K562 (cell line): Measurements from ENCODE around the gene LTBP1. TPM values are rescaled to one million over a fixed set of nuclear protein-coding genes. Genes with fewer than 3 reads are reported as not detected.

Experiments
- ATAC-seq: fragments of 200-7000 bp; cut with Tn5 transposase; 3 replicates; pipeline ENCODE4 v1.9.1; 2020; ENCODE audit warnings: moderate library complexity
- BruUV-seq: library from RNA; stranded (reverse); fragments of 400-500 nt; replicated peaks from 2 replicates; lab custom pipeline; 2021; lab: Mats Ljungman, UMichigan
- CTCF ChIA-PET: fragments of 300-600 bp; formaldehyde crosslinking; extraction: SDS; loops from one replicate; lab custom pipeline; 2021; ENCODE audit warnings: low intra/inter-chr PET ratio; lab: Yijun Ruan, JAX
- POLR2A ChIA-PET: fragments of 300-600, 350-650 bp; sonication (Branson Sonifier 250); formaldehyde crosslinking; extraction: SDS; loops from one replicate; lab custom pipeline; 2021; ENCODE audit warnings: antibody characterized with exemption, inconsistent platforms; lab: Yijun Ruan, JAX
- DNase-seq, 4 experiments: peaks; one replicate each; pipeline versions ENCODE4 v3.0.0 to v3.0.0-alpha.2; 2011 to 2018; ENCODE audit warnings: low spot score in 3 of 4, mixed read lengths in 3 of 4; ENCODE audit errors: extremely low read depth in 1 of 4
- FAIRE-seq: peaks from 2 replicates; lab custom pipeline; 2011; peaks lifted over from hg19 to GRCh38; lab: Jason Lieb, UNC
- H2AFZ ChIP-seq: 2 replicates; pipeline ENCODE4 v1.6.0; 2011; ENCODE audit warnings: low read depth, low read length, control low read depth, inconsistent platforms
- H3K27ac ChIP-seq: fragments of 200-600 bp; 3 replicates; pipeline ENCODE4 v1.8.0; 2011; ENCODE audit warnings: low read depth, mild to moderate bottlenecking, control low read depth, inconsistent platforms, low read length, moderate library complexity, mixed read lengths; ENCODE audit errors: extremely low read depth
- H3K27me3 ChIP-seq, 2 experiments: fragments of 300-600 bp in 1 of 2; 2 replicates in 1 of 2; 3 replicates in 1 of 2; pipeline versions ENCODE4 v1.6.0 to v1.8.0; 2011; ENCODE audit warnings: inconsistent platforms in 2 of 2, low read length in 2 of 2, mild to moderate bottlenecking in 1 of 2, mixed read lengths in 1 of 2, moderate library complexity in 1 of 2; ENCODE audit not compliant: control insufficient read depth in 2 of 2, insufficient read depth in 2 of 2
- H3K36me3 ChIP-seq: fragments of 300-600 bp; 3 replicates; pipeline ENCODE4 v1.8.0; 2011; ENCODE audit warnings: mild to moderate bottlenecking, low read length, inconsistent platforms; ENCODE audit not compliant: control insufficient read depth, insufficient read depth
- H3K4me1 ChIP-seq, 2 experiments: fragments of 200-600 bp in 1 of 2; replicated peaks in 1 of 2; 2 replicates in 1 of 2; 3 replicates in 1 of 2; pipeline versions ENCODE4 v1.5.1 to v1.8.0; 2011; ENCODE audit warnings: inconsistent platforms in 2 of 2, low read length in 2 of 2, mild to moderate bottlenecking in 1 of 2, mixed read lengths in 1 of 2, moderate library complexity in 1 of 2; ENCODE audit not compliant: control insufficient read depth in 2 of 2, insufficient read depth in 2 of 2
- H3K4me2 ChIP-seq: 2 replicates; pipeline ENCODE4 v1.6.1; 2011; ENCODE audit warnings: low read length, control low read depth, inconsistent platforms, mixed read lengths; ENCODE audit not compliant: insufficient read depth
- H3K4me3 ChIP-seq: fragments of 200-600 bp; sonication (generic), shearing (Covaris generic); 2 replicates; pipeline ENCODE4 v1.5.1; 2016; ENCODE audit warnings: control low read depth, inconsistent platforms
- H3K79me2 ChIP-seq: fragments of 200-600 bp; 3 replicates; pipeline ENCODE4 v1.8.0; 2011; ENCODE audit warnings: low read length, inconsistent platforms; ENCODE audit not compliant: control insufficient read depth, insufficient read depth
- H3K9ac ChIP-seq, 2 experiments: 2 replicates each; pipeline versions ENCODE4 v1.6.0 to v1.6.1; 2011; ENCODE audit warnings: low read depth in 2 of 2, low read length in 2 of 2, control low read depth in 1 of 2, inconsistent platforms in 1 of 2, mild to moderate bottlenecking in 1 of 2, mixed read lengths in 1 of 2; ENCODE audit not compliant: insufficient read depth in 1 of 2
- H3K9me1 ChIP-seq: one replicate; pipeline ENCODE4 v1.6.0; 2011; ENCODE audit warnings: inconsistent platforms, mild to moderate bottlenecking, low read length, moderate library complexity; ENCODE audit not compliant: control insufficient read depth, insufficient read depth
- H3K9me3 ChIP-seq: replicated peaks from 2 replicates; pipeline ENCODE4 v1.5.1; 2011; ENCODE audit warnings: low read depth, low read length, inconsistent platforms; ENCODE audit not compliant: control insufficient read depth, insufficient read depth
- H4K20me1 ChIP-seq: replicated peaks from 2 replicates; pipeline ENCODE4 v1.6.1; 2011; ENCODE audit warnings: low read length, inconsistent platforms, mixed read lengths; ENCODE audit not compliant: control insufficient read depth, insufficient read depth
- CTCF ChIP-seq, 3 experiments: IDR thresholded peaks in 2 of 3; conservative IDR thresholded peaks in 1 of 3; 2 replicates each; pipeline ENCODE4 v1.5.1; 2011 to 2012; ENCODE audit warnings: low read length in 3 of 3, mild to moderate bottlenecking in 3 of 3, control low read depth in 2 of 3, improper control_type of control experiment in 1 of 3, inconsistent platforms in 1 of 3, low read depth in 1 of 3, mixed read lengths in 1 of 3, moderate library complexity in 1 of 3; ENCODE audit not compliant: insufficient read depth in 2 of 3
- ETS1 ChIP-seq: conservative IDR thresholded peaks from 2 replicates; pipeline ENCODE4 v1.6.1; 2011; ENCODE audit warnings: low read depth, mild to moderate bottlenecking, low read length; ENCODE audit not compliant: control insufficient read depth
- ETS2 ChIP-seq: IDR thresholded peaks from 2 replicates; pipeline ENCODE4 v1.6.1; 2016; ENCODE audit warnings: borderline replicate concordance, missing genetic modification characterization, mild to moderate bottlenecking, moderate library complexity, missing compliant biosample characterization; ENCODE audit not compliant: poor library complexity, severe bottlenecking
- MAZ ChIP-seq, 2 experiments: fragments of 450-650 bp in 1 of 2; sonication (generic) in 1 of 2; formaldehyde crosslinking; IDR thresholded peaks in 1 of 2; conservative IDR thresholded peaks in 1 of 2; 2 replicates each; pipeline versions ENCODE4 v1.4.0 to v1.5.0; 2020; ENCODE audit warnings: mild to moderate bottlenecking in 1 of 2, missing genetic modification reagents in 1 of 2
- MLLT1 ChIP-seq, 2 experiments: fragments of 450-650 bp; IDR thresholded peaks; 2 replicates each; pipeline ENCODE4 v1.6.1; 2016
- THRA ChIP-seq: fragments of 450-650 bp; IDR thresholded peaks from 2 replicates; pipeline ENCODE4 v1.6.1; 2017; ENCODE audit warnings: mild to moderate bottlenecking, moderate library complexity
- ZBED1 ChIP-seq: IDR thresholded peaks from 2 replicates; pipeline ENCODE4 v1.6.1; 2014
- ZHX1 ChIP-seq: fragments of 150-350 bp; conservative IDR thresholded peaks from 2 replicates; pipeline ENCODE4 v1.6.1; 2014; ENCODE audit warnings: low read length
- ZNF174 ChIP-seq: fragments of 250-450 bp; sonication (Bioruptor Pico); IDR thresholded peaks from 2 replicates; pipeline ENCODE4 v1.4.0; 2020; ENCODE audit warnings: mild to moderate bottlenecking
- ZNF699 ChIP-seq: fragments of 250-450 bp; sonication (Bioruptor Pico); IDR thresholded peaks from 2 replicates; pipeline ENCODE4 v1.8.0; 2021; ENCODE audit warnings: mild to moderate bottlenecking, moderate library complexity; ENCODE audit not compliant: insufficient replicate concordance
- WGBS: fragments of 100-300 bp; shearing (Covaris generic); methylation state at CpG from one replicate; pipeline ENCODE4 v1.1.6; 2016; ENCODE audit warnings: low coverage, mixed read lengths; ENCODE audit not compliant: insufficient coverage; ENCODE audit errors: missing lambda C conversion rate; 5-methylcytosine and 5-hydroxymethylcytosine counted together
- in situ Hi-C: fragments of 300-500 bp; cut with MboI; formaldehyde crosslinking; loops from 4 replicates; pipeline ENCODE4 v1.15.0; 2018; ENCODE audit warnings: inconsistent platforms, mixed read lengths
- intact Hi-C: fragments of 100-400 bp; cut with micrococcal nuclease; formaldehyde crosslinking; loops from 2 replicates; pipeline ENCODE4 v1.14.2; 2022
- polyA plus RNA-seq, 8 experiments: library from polyadenylated mRNA; depleted of rRNA in 4 of 8; stranded (reverse) in 5 of 8; unstranded in 3 of 8; fragments of >200 nt; fragmentation: Nextera tagmentation in 2 of 8; fragmentation: Illumina TruSeq in 1 of 8; extraction: Ambion mirVana in 2 of 8; extraction: Trizol in 1 of 8; gene quantifications; 2 replicates each; pipeline versions ENCODE4 v1.2.1 to v1.2.3, GENCODE V29; 2011 to 2014; ENCODE audit warnings: inconsistent platforms in 1 of 8, missing spikeins in 1 of 8
- total RNA-seq, 7 experiments: library from RNA; depleted of rRNA in 6 of 7; stranded (reverse); fragments of >200 nt in 6 of 7; fragmentation: Illumina TruSeq in 2 of 7; extraction: Trizol in 2 of 7; gene quantifications; 2 replicates each; pipeline versions ENCODE4 v1.2.1 to v1.2.3, GENCODE V29; 2011 to 2021; ENCODE audit warnings: low replicate concordance in 1 of 7

LTBP1 gene
- total and polyA plus RNA-seq, 9 of the 15 experiments (the other 6 are each of a cell fraction or from before 2014, with no cell fraction given), result 3.6 to 16.4 (median 8.5) TPM

- Histone ChIP-seq H3K27ac (no peak overlapping the region), H2AFZ (no peak overlapping the region), H3K9me3 (no peaks in the 10 kb centered on the region), H3K9ac (no peak overlapping the region), H3K27me3 (no peaks in the 10 kb centered on the region), H3K4me3 (no peak overlapping the region), H3K79me2 (no peaks in the 10 kb centered on the region), H3K4me1 (no peaks in the 10 kb centered on the region; a peak in 1 of 5 replicates), H4K20me1 (no peaks in the 10 kb centered on the region), H3K4me2 (no peak overlapping the region), H3K9me1 (no peaks in the 10 kb centered on the region), H3K36me3 (no peaks in the 10 kb centered on the region)
- in situ Hi-C loops, result no loop called here
- BruUV-seq, result no TSS peak
- WGBS, result 36% methylated on average over 7 of the region's 7 CpGs
- ATAC-seq (peak; percentile 87), DNase-seq (peak in 1 of 4 experiments; percentile 38), FAIRE-seq (no peak)
- CTCF ChIA-PET, result interaction anchor here (0.6 to 1.8 kb wide), 7 partner anchors 76 to 554 kb away, joined by 3 to 20 read pairs (median 5); no protein-coding TSS in a partner anchor
- intact Hi-C loops, result loop anchor here (1.0 to 5.0 kb wide), 5 partner anchors 87 to 479 kb away; partner anchors contain the start of gene LTBP1
- POLR2A ChIA-PET, result interaction anchor here (0.6 to 1.7 kb wide), 2 partner anchors 10 to 242 kb away, joined by 3 to 8 read pairs; no protein-coding TSS in a partner anchor
- TF ChIP-seq ZBED1, result no peak
- no peak for TF ChIP-seq ZNF174 (CRISPR knock-in tag)
- no peak for TF ChIP-seq MAZ (CRISPR knock-in tag; conservative IDR thresholded peaks at IDR 0.05 in 1 of 2, IDR thresholded peaks at IDR 0.05 in 1 of 2)
- no peak for TF ChIP-seq THRA
- TF ChIP-seq ZHX1, result no peak
- TF ChIP-seq CTCF (IDR thresholded peaks at IDR 0.05 in 2 of 3, conservative IDR thresholded peaks at IDR 0.05 in 1 of 3; ENCODE audit: insufficient read depth in 2 of 3, low read depth in 1 of 3, low read length in 3 of 3), result peak; percentile 61 to 99 (median 97)
- peak in 1 of 2 experiments; percentile 55; a peak in 1 of 4 replicates for TF ChIP-seq MLLT1 (IDR thresholded peaks at IDR 0.05)
- TF ChIP-seq ETS2, result no peak
- no peak for TF ChIP-seq ETS1
- TF ChIP-seq ZNF699 (CRISPR knock-in tag), result no peak
Measured at GRCh38 chr2:33033606-33034081, 86.9 kb downstream of the LTBP1 start.
